Endothelial cell (in vitro differentiated cells): ENCODE results near the gene ALAS1. TPM values are rescaled to one million over a fixed set of nuclear protein-coding genes. Genes with fewer than 3 reads are reported as not detected.

Source experiments
- DNase-seq: peaks from one replicate; pipeline ENCODE4 v3.0.0; 2021; ENCODE audit warnings: low spot score
- H3K27ac Mint-ChIP-seq: one replicate; pipeline ENCODE4 v1.8.0; 2021; ENCODE audit warnings: mixed read lengths, inconsistent platforms; ENCODE audit not compliant: unreplicated experiment
- H3K27me3 Mint-ChIP-seq: one replicate; pipeline ENCODE4 v1.8.0; 2021; ENCODE audit warnings: mild to moderate bottlenecking, moderate library complexity, mixed read lengths, inconsistent platforms; ENCODE audit not compliant: unreplicated experiment
- H3K36me3 Mint-ChIP-seq: one replicate; pipeline ENCODE4 v1.8.0; 2021; ENCODE audit warnings: mild to moderate bottlenecking, low read depth, mixed read lengths, inconsistent platforms; ENCODE audit not compliant: unreplicated experiment
- H3K4me1 Mint-ChIP-seq: one replicate; pipeline ENCODE4 v1.8.0; 2021; ENCODE audit warnings: mild to moderate bottlenecking, mixed read lengths, inconsistent platforms; ENCODE audit not compliant: unreplicated experiment
- H3K4me3 Mint-ChIP-seq: one replicate; pipeline ENCODE4 v1.8.0; 2021; ENCODE audit warnings: mild to moderate bottlenecking, mixed read lengths, inconsistent platforms; ENCODE audit not compliant: unreplicated experiment
- H3K9me3 Mint-ChIP-seq: one replicate; pipeline ENCODE4 v1.8.0; 2021; ENCODE audit warnings: mixed read lengths, inconsistent platforms; ENCODE audit not compliant: unreplicated experiment
- CTCF ChIP-seq: fragments of 200-600 bp; sonication (generic); IDR thresholded peaks from one replicate; pipeline ENCODE4 v1.5.0; 2021; ENCODE audit warnings: antibody characterized with exemption; ENCODE audit not compliant: unreplicated experiment
- total RNA-seq: library from RNA; stranded (reverse); fragmentation: NEBNext Ultra II Directional; extraction: Animal tissue kit (Norgen Biotek cat#: 25700); gene quantifications from one replicate; pipeline ENCODE4 v1.2.1, GENCODE V29; 2021; ENCODE audit not compliant: unreplicated experiment

Gene ALAS1
- total RNA-seq, 1 donor from 2014 or later = 59.1 TPM

- Mint-ChIP-seq H3K27ac (no peak overlapping the region), H3K4me1 (peaks cover 3% of the 10 kb centered on the region), H3K4me3 (no peak overlapping the region), H3K27me3 (peaks cover 6% of the 10 kb centered on the region), H3K36me3 (peaks cover 8% of the 10 kb centered on the region), H3K9me3 (no peaks in the 10 kb centered on the region)
- DNase-seq = no peak
- no peak for TF ChIP-seq CTCF
Observed at GRCh38 chr3:52232279-52233107, 34.5 kb downstream of the ALAS1 start.

DNA sequence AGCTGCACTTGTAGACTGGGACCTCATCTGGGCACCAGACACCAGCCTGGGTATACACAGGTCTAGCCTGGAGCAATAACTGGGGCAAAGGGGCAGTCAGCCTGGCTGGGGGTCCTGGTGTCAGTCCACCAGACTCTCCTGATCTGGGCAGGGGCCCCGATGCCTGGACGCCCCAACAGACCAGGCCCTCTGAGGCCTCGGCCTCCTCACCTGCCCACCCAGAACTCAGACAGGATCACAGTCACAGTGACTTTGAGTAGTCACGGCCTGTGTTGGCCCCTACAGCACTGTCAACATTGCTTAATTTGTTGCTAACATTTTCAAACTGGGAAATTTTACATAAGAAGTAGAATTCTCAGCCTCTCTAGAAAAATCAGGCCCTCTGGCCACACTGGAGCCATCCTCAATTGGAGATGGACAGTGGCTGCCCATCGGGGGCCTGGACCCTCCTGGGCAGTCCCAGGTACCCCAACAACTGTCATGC lies 35.2 kb downstream of the ALAS1 start:
- no peak for DNase-seq
- Mint-ChIP-seq H3K9me3 (no peaks in the 10 kb centered on the region), H3K36me3 (peaks cover 5% of the 10 kb centered on the region), H3K27ac (no peak overlapping the region), H3K4me3 (no peak overlapping the region), H3K27me3 (peaks cover 6% of the 10 kb centered on the region), H3K4me1 (peaks cover 8% of the 10 kb centered on the region)
- TF ChIP-seq CTCF = no peak

- DNase-seq = no peak
- no peaks in the 10 kb centered on the region for H3K9me3 Mint-ChIP-seq
- peaks cover 6% of the 10 kb centered on the region for H3K27me3 Mint-ChIP-seq
- no peak for TF ChIP-seq CTCF
- peaks cover 13% of the 10 kb centered on the region for H3K4me1 Mint-ChIP-seq
- no peak overlapping the region for H3K27ac Mint-ChIP-seq
- H3K4me3 Mint-ChIP-seq = no peak overlapping the region
- peaks cover 5% of the 10 kb centered on the region for H3K36me3 Mint-ChIP-seq
Observed at GRCh38 chr3:52233968-52234367, 36.0 kb downstream of the ALAS1 start.

- Mint-ChIP-seq H3K4me3 (no peak overlapping the region), H3K36me3 (peaks cover 5% of the 10 kb centered on the region), H3K9me3 (no peaks in the 10 kb centered on the region), H3K4me1 (peaks cover 16% of the 10 kb centered on the region), H3K27ac (no peak overlapping the region), H3K27me3 (peaks cover 6% of the 10 kb centered on the region)
- no peak for DNase-seq
- TF ChIP-seq CTCF = no peak
Observed at GRCh38 chr3:52234516-52235447, 36.8 kb downstream of the ALAS1 start.
